Measurements from ENCODE around the gene COL5A3.

Gene COL5A3

DNA sequence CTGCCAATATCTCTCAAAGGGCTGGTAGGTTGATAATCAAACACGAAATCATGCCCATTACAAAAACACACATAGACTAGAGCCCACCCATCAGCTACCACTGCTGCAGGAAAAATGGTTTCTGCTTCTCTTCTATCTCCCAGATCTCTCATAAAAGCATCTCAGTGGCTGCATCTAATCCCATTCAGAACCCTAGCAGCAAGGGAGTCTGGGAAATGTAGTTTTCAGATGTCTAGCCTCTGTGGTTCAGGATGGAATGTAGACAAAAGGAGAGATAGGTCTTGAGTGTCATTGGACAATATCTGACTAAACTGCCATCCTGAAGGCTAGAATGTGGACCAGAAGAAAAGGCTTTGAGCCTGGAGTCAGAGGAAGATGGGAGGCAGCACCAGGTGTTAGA is 35.1 kb upstream of the COL5A3 start:
- Histone ChIP-seq H3F3A (ENCODE audit: insufficient read depth) (no peaks in the 10 kb centered on the region), H3K9me3 (ENCODE audit: insufficient read depth, low read length) (no peaks in the 10 kb centered on the region), H3K79me2 (ENCODE audit: insufficient read depth, low read length) (no peaks in the 10 kb centered on the region), H3K9me2 (replicated peaks; ENCODE audit: insufficient read depth, low read length) (no peaks in the 10 kb centered on the region), H4K20me1 (ENCODE audit: low read depth, low read length) (no peaks in the 10 kb centered on the region), H3K27me3 (ENCODE audit: low read length) (no peaks in the 10 kb centered on the region; the same call in 1 of the 2 replicates), H3K27ac (ENCODE audit: low read depth, low read length) (no peak overlapping the region), H3K4me3 (ENCODE audit: insufficient read depth, low read length, poor library complexity, severe bottlenecking) (no peak overlapping the region), H3K36me3 (ENCODE audit: low read length) (no peaks in the 10 kb centered on the region), H2AFZ (ENCODE audit: low read depth, low read length, severe bottlenecking) (no peak overlapping the region), H3K4me2 (ENCODE audit: low read depth, low read length, poor library complexity, severe bottlenecking) (no peak overlapping the region), H3K9ac (ENCODE audit: low read length) (no peak overlapping the region)
- TF ChIP-seq, protein P1, sequence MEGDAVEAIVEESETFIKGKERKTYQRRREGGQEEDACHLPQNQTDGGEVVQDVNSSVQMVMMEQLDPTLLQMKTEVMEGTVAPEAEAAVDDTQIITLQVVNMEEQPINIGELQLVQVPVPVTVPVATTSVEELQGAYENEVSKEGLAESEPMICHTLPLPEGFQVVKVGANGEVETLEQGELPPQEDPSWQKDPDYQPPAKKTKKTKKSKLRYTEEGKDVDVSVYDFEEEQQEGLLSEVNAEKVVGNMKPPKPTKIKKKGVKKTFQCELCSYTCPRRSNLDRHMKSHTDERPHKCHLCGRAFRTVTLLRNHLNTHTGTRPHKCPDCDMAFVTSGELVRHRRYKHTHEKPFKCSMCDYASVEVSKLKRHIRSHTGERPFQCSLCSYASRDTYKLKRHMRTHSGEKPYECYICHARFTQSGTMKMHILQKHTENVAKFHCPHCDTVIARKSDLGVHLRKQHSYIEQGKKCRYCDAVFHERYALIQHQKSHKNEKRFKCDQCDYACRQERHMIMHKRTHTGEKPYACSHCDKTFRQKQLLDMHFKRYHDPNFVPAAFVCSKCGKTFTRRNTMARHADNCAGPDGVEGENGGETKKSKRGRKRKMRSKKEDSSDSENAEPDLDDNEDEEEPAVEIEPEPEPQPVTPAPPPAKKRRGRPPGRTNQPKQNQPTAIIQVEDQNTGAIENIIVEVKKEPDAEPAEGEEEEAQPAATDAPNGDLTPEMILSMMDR (IDR thresholded peaks at IDR 0.05; ENCODE audit: insufficient read depth, low read length, poor library complexity, severe bottlenecking): no peak
- TF ChIP-seq EZH2phosphoT487 (conservative IDR thresholded peaks at IDR 0.05; ENCODE audit: low read length): no peak

DNA sequence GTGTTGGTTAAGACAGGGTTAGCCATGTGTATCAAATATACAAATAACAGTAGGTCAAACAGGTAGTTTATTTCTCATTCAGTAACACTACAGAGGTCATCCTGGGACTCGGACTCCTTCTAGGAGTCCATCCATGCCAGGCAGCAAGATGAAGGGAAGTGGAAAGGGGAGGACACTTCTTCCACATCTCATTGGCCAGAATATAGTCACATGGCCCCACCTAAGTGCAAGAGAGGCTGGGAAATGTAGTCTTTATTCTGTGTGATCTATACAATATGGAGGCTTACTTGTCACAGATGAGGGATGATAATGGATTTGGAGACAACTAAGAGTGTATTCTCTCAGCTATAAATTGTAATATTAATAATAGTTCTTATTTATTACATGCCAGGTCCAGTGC is 34.1 kb upstream of the COL5A3 start:
- no peaks in the 10 kb centered on the region; the same call in 1 of the 2 replicates for H3K27me3 ChIP-seq (ENCODE audit: low read length)
- no peaks in the 10 kb centered on the region for H3K9me3 ChIP-seq (ENCODE audit: insufficient read depth, low read length)
- no peak overlapping the region for H3K4me2 ChIP-seq (ENCODE audit: low read depth, low read length, poor library complexity, severe bottlenecking)
- no peaks in the 10 kb centered on the region for H3K9me2 ChIP-seq (replicated peaks; ENCODE audit: insufficient read depth, low read length)
- no peaks in the 10 kb centered on the region for H3K79me2 ChIP-seq (ENCODE audit: insufficient read depth, low read length)
- H2AFZ ChIP-seq (ENCODE audit: low read depth, low read length, severe bottlenecking): no peak overlapping the region
- no peak for TF ChIP-seq EZH2phosphoT487 (conservative IDR thresholded peaks at IDR 0.05; ENCODE audit: low read length)
- TF ChIP-seq, protein P1 (IDR thresholded peaks at IDR 0.05; ENCODE audit: insufficient read depth, low read length, poor library complexity, severe bottlenecking): no peak
- H3F3A ChIP-seq (ENCODE audit: insufficient read depth): no peaks in the 10 kb centered on the region
- H3K9ac ChIP-seq (ENCODE audit: low read length): no peak overlapping the region
- no peaks in the 10 kb centered on the region for H3K36me3 ChIP-seq (ENCODE audit: low read length)
- no peak overlapping the region for H3K4me3 ChIP-seq (ENCODE audit: insufficient read depth, low read length, poor library complexity, severe bottlenecking)
- H4K20me1 ChIP-seq (ENCODE audit: low read depth, low read length): no peaks in the 10 kb centered on the region
- no peak overlapping the region for H3K27ac ChIP-seq (ENCODE audit: low read depth, low read length)

DNA sequence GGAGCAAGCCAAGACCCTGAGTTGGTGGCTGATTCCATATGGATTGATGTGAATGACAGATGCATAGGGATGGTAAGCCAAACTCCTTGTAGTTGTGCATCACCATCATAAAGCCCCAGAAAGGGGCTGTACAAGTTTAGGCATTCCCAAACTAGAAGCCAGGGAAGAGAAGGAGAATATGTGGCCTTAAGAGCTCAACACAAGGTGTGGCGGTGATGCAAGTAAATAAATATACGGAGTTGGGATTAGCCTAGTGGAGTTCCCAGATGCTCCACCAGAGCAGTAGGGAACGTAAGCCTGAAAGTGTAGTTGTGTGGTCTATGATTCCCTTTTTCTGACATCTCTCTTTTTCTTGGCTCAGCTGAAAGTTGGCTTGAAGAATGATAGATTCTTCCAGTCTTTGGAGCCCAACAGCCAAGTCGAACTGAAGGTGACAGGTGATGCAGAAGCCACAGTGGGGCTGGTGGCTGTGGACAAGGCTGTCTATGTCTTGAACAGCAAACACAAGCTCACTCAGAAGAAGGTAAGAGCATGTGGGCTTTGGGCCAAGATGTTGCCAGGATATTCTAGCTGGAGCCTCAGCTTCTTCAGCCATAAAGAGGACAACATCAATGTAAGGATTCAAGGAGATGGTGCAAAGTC is 33.1 kb upstream of the COL5A3 start:
- H4K20me1 ChIP-seq (ENCODE audit: low read depth, low read length): no peaks in the 10 kb centered on the region
- no peaks in the 10 kb centered on the region for H3K36me3 ChIP-seq (ENCODE audit: low read length)
- no peaks in the 10 kb centered on the region; the same call in 1 of the 2 replicates for H3K27me3 ChIP-seq (ENCODE audit: low read length)
- no peak overlapping the region for H3K9ac ChIP-seq (ENCODE audit: low read length)
- H3K4me2 ChIP-seq (ENCODE audit: low read depth, low read length, poor library complexity, severe bottlenecking): no peak overlapping the region
- H3K9me3 ChIP-seq (ENCODE audit: insufficient read depth, low read length): no peaks in the 10 kb centered on the region
- H3K79me2 ChIP-seq (ENCODE audit: insufficient read depth, low read length): no peaks in the 10 kb centered on the region
- no peaks in the 10 kb centered on the region for H3F3A ChIP-seq (ENCODE audit: insufficient read depth)
- no peak for TF ChIP-seq EZH2phosphoT487 (conservative IDR thresholded peaks at IDR 0.05; ENCODE audit: low read length)
- TF ChIP-seq, protein P1 (IDR thresholded peaks at IDR 0.05; ENCODE audit: insufficient read depth, low read length, poor library complexity, severe bottlenecking): no peak
- no peak overlapping the region for H3K27ac ChIP-seq (ENCODE audit: low read depth, low read length)
- no peaks in the 10 kb centered on the region for H3K9me2 ChIP-seq (replicated peaks; ENCODE audit: insufficient read depth, low read length)
- no peak overlapping the region for H2AFZ ChIP-seq (ENCODE audit: low read depth, low read length, severe bottlenecking)
- no peak overlapping the region for H3K4me3 ChIP-seq (ENCODE audit: insufficient read depth, low read length, poor library complexity, severe bottlenecking)

Data from SU-DHL-6 (cell line).